HG03066 (cell line): ENCODE measurements around the gene SNN.

ENCODE experiments used
- ATAC-seq: cut with Tn5 transposase; IDR thresholded peaks from one replicate; pipeline ENCODE4 v1.9.1; 2021; ENCODE audit warnings: low read depth; ENCODE audit not compliant: unreplicated experiment

The SNN gene

GRCh38 chr16:11634312-11634711, 33.9 kb upstream of the SNN start:
- no peak for ATAC-seq

- no peak for ATAC-seq
Observed at GRCh38 chr16:11635113-11635652, 33.1 kb upstream of the SNN start.

GRCh38 chr16:11635679-11636171, 32.5 kb upstream of the SNN start:
- no peak for ATAC-seq

GRCh38 chr16:11636172-11636721, 32.0 kb upstream of the SNN start:
- ATAC-seq = no peak

GRCh38 chr16:11637320-11637719, 30.9 kb upstream of the SNN start:
- ATAC-seq = no peak

GRCh38 chr16:11638140-11638539, 30.1 kb upstream of the SNN start:
- ATAC-seq = no peak

- no peak for ATAC-seq
Observed at GRCh38 chr16:11639008-11639562, 29.2 kb upstream of the SNN start.

GRCh38 chr16:11639925-11640899, 28.0 kb upstream of the SNN start:
- no peak for ATAC-seq

GRCh38 chr16:11640987-11641817, 27.1 kb upstream of the SNN start:
- ATAC-seq = no peak

GRCh38 chr16:11642765-11643116, 25.5 kb upstream of the SNN start:
- ATAC-seq = no peak

GRCh38 chr16:11649276-11649675, 19.0 kb upstream of the SNN start:
- no peak for ATAC-seq

GRCh38 chr16:11650641-11651591, 17.3 kb upstream of the SNN start:
- no peak for ATAC-seq

GRCh38 chr16:11651796-11652195, 16.5 kb upstream of the SNN start:
- no peak for ATAC-seq

- ATAC-seq = no peak
Observed at GRCh38 chr16:11655655-11656054, 12.6 kb upstream of the SNN start.

- ATAC-seq = no peak
Observed at GRCh38 chr16:11657556-11657955, 10.7 kb upstream of the SNN start.

GRCh38 chr16:11658896-11659708, 9.2 kb upstream of the SNN start:
- ATAC-seq = no peak

GRCh38 chr16:11660565-11660964, 7.7 kb upstream of the SNN start:
- no peak for ATAC-seq

GRCh38 chr16:11662582-11662981, 5.7 kb upstream of the SNN start:
- no peak for ATAC-seq

- no peak for ATAC-seq
Observed at GRCh38 chr16:11665071-11665491, 3.2 kb upstream of the SNN start.
